CD14-positive monocyte (primary cell): Measurements from ENCODE around the gene RAN. TPM values are rescaled to one million over a fixed set of nuclear protein-coding genes. Genes with fewer than 3 reads are reported as not detected.
"Not testable (repeated sequence)": the region's sequence is repeated elsewhere in the genome, so short reads cannot be mapped to it uniquely, and the experiment has no call there.

Experiments
- DNase-seq, 3 donors: peaks; one replicate each; pipeline ENCODE4 v3.0.0-alpha.2; 2011 to 2022
- H2AFZ ChIP-seq: 2 replicates; pipeline ENCODE4 v1.6.0; 2012; ENCODE audit warnings: mild to moderate bottlenecking, low read depth, low read length, inconsistent platforms; ENCODE audit not compliant: insufficient read depth, poor library complexity, severe bottlenecking
- H3K27ac ChIP-seq, 2 donors: 1 replicate in 1 of 2; 2 replicates in 1 of 2; pipeline ENCODE4 v1.5.1; 2012 to 2013; ENCODE audit warnings: low read length in 2 of 2, control low read depth in 1 of 2, inconsistent platforms in 1 of 2, low read depth in 1 of 2, mild to moderate bottlenecking in 1 of 2
- H3K27me3 ChIP-seq, 2 donors: one replicate each; pipeline versions ENCODE4 v1.6.0 to v1.6.1; 2011 to 2013; ENCODE audit warnings: low read length in 2 of 2; ENCODE audit not compliant: control insufficient read depth in 2 of 2, insufficient read depth in 2 of 2
- H3K36me3 ChIP-seq, 2 donors: replicated peaks in 1 of 2; 1 replicate in 1 of 2; 2 replicates in 1 of 2; pipeline versions ENCODE4 v1.5.1 to v1.6.1; 2012 to 2013; ENCODE audit warnings: low read length in 2 of 2, control low read depth in 1 of 2, inconsistent platforms in 1 of 2, mild to moderate bottlenecking in 1 of 2; ENCODE audit not compliant: insufficient read depth in 2 of 2, control insufficient read depth in 1 of 2
- H3K4me1 ChIP-seq, 2 donors: 1 replicate in 1 of 2; 2 replicates in 1 of 2; pipeline versions ENCODE4 v1.5.1 to v1.6.1; 2012 to 2013; ENCODE audit warnings: low read length in 2 of 2, control low read depth in 1 of 2, inconsistent platforms in 1 of 2, mild to moderate bottlenecking in 1 of 2, moderate library complexity in 1 of 2; ENCODE audit not compliant: insufficient read depth in 2 of 2, control insufficient read depth in 1 of 2
- H3K4me2 ChIP-seq: replicated peaks from 2 replicates; pipeline ENCODE3; 2012; ENCODE audit warnings: low read length, moderate library complexity, mild to moderate bottlenecking; ENCODE audit not compliant: poor library complexity, severe bottlenecking; ENCODE audit errors: extremely low read depth
- H3K4me3 ChIP-seq, 3 experiments: fragments of 200-600 bp in 1 of 3; sonication (generic) in 1 of 3; replicated peaks in 1 of 3; 1 replicate in 2 of 3; 2 replicates in 1 of 3; pipeline ENCODE4 v1.5.1; 2011 to 2013; ENCODE audit warnings: low read length in 3 of 3, mild to moderate bottlenecking in 3 of 3, control low read depth in 2 of 3, low read depth in 2 of 3, inconsistent platforms in 1 of 3, moderate library complexity in 1 of 3
- H3K79me2 ChIP-seq: 2 replicates; pipeline ENCODE4 v1.6.0; 2012; ENCODE audit warnings: mild to moderate bottlenecking, control low read depth, inconsistent platforms, low read length, moderate library complexity; ENCODE audit not compliant: insufficient read depth
- H3K9ac ChIP-seq: 2 replicates; pipeline ENCODE4 v1.6.0; 2017; ENCODE audit warnings: low read length, mild to moderate bottlenecking; ENCODE audit not compliant: insufficient read depth, poor library complexity, severe bottlenecking
- H3K9me3 ChIP-seq, 2 donors: replicated peaks in 1 of 2; 1 replicate in 1 of 2; 2 replicates in 1 of 2; pipeline versions ENCODE4 v1.5.1 to v1.6.1; 2012 to 2013; ENCODE audit warnings: low read length in 2 of 2, control low read depth in 1 of 2; ENCODE audit not compliant: control insufficient read depth in 1 of 2, insufficient read depth in 1 of 2
- H4K20me1 ChIP-seq: 2 replicates; pipeline ENCODE4 v1.6.0; 2012; ENCODE audit warnings: mild to moderate bottlenecking, low read length, control low read depth, moderate library complexity; ENCODE audit not compliant: insufficient read depth
- H3K27ac Mint-ChIP-seq, 7 donors: one replicate each; pipeline ENCODE4 v1.8.0; 2020; ENCODE audit warnings: mild to moderate bottlenecking in 7 of 7, mixed read lengths in 7 of 7, moderate library complexity in 6 of 7, inconsistent platforms in 2 of 7
- H3K27me3 Mint-ChIP-seq, 3 donors: one replicate each; pipeline ENCODE4 v1.8.0; 2021 to 2022; ENCODE audit warnings: low read depth in 3 of 3, mild to moderate bottlenecking in 3 of 3, mixed read lengths in 3 of 3, moderate library complexity in 3 of 3, inconsistent platforms in 1 of 3
- H3K36me3 Mint-ChIP-seq, 2 donors: one replicate each; pipeline ENCODE4 v1.8.0; 2020; ENCODE audit warnings: mixed read lengths in 2 of 2, inconsistent platforms in 1 of 2, mild to moderate bottlenecking in 1 of 2
- H3K4me1 Mint-ChIP-seq: one replicate; pipeline ENCODE4 v1.8.0; 2020; ENCODE audit warnings: mild to moderate bottlenecking, mixed read lengths
- H3K4me3 Mint-ChIP-seq, 2 donors: one replicate each; pipeline ENCODE4 v1.8.0; 2020; ENCODE audit warnings: mild to moderate bottlenecking in 2 of 2, mixed read lengths in 2 of 2, moderate library complexity in 1 of 2
- H3K9me3 Mint-ChIP-seq, 7 donors: one replicate each; pipeline ENCODE4 v1.8.0; 2020 to 2022; ENCODE audit warnings: mixed read lengths in 7 of 7, mild to moderate bottlenecking in 6 of 7, moderate library complexity in 6 of 7, inconsistent platforms in 2 of 7
- CTCF ChIP-seq: fragments of 200-600 bp; IDR thresholded peaks from one replicate; pipeline ENCODE4 v1.8.0; 2022; ENCODE audit warnings: antibody characterized with exemption, mild to moderate bottlenecking
- WGBS: methylation state at CpG from one replicate; pipeline ENCODE4 v1.1.5; 2013; ENCODE audit warnings: missing lambda C conversion rate; ENCODE audit not compliant: insufficient coverage; 5-methylcytosine and 5-hydroxymethylcytosine counted together
- intact Hi-C, 2 donors: fragments of 100-400 bp; cut with micrococcal nuclease; formaldehyde crosslinking; loops; one replicate each; pipeline versions ENCODE4 v1.15.0 to v1.15.1; 2023
- polyA plus RNA-seq, 3 donors: library from polyadenylated mRNA; depleted of rRNA in 1 of 3; unstranded in 2 of 3; stranded (reverse) in 1 of 3; fragments of 300-500 nt in 2 of 3; fragments of >200 nt in 1 of 3; fragmentation: Illumina TruSeq in 2 of 3; gene quantifications; 1 replicate in 2 of 3; 2 replicates in 1 of 3; pipeline ENCODE4 v1.2.3, GENCODE V29; 2012 to 2021

The RAN gene
- polyA plus RNA-seq, 3 donors, result 197 to 443 (median 366) TPM

- H4K20me1 ChIP-seq, result no peaks in the 10 kb centered on the region
- no CpG with 5 or more reads among the region's 2 CpGs for WGBS
Measured at GRCh38 chr12:130904064-130904463, 32.2 kb downstream of the RAN start.

GRCh38 chr12:130904936-130905455 lies 33.1 kb downstream of the RAN start:
- H3K4me3 Mint-ChIP-seq, result not testable (repeated sequence)

More at GRCh38 chr12:130904064-130904463, 32.2 kb downstream of the RAN start:
- Mint-ChIP-seq H3K4me3 (no peak overlapping the region), H3K36me3 (no peaks in the 10 kb centered on the region), H3K27me3 (peaks cover 10 to 12% (median 12%) of the 10 kb centered on the region in 3 donors), H3K9me3 (peaks cover 0 to 6% (median 0%) of the 10 kb centered on the region in 7 donors), H3K4me1 (no peaks in the 10 kb centered on the region), H3K27ac (no peak overlapping the region)
- H3K36me3 ChIP-seq, result no peaks in the 10 kb centered on the region
- no peak for DNase-seq
- TF ChIP-seq CTCF, result no peak
- no peaks in the 10 kb centered on the region for H3K79me2 ChIP-seq
- no peak overlapping the region for H3K27ac ChIP-seq
- no peaks in the 10 kb centered on the region for H3K9me3 ChIP-seq
- H3K4me2 ChIP-seq, result no peak overlapping the region
- H3K4me3 ChIP-seq, result no peak overlapping the region
- intact Hi-C loops, result no loop called here
- no peak overlapping the region for H3K9ac ChIP-seq
- no peaks in the 10 kb centered on the region for H3K4me1 ChIP-seq
- no peaks in the 10 kb centered on the region for H3K27me3 ChIP-seq
- H2AFZ ChIP-seq, result no peak overlapping the region

More at GRCh38 chr12:130904936-130905455, 33.1 kb downstream of the RAN start:
- H2AFZ ChIP-seq, H3K9me3 ChIP-seq, H3K27me3 ChIP-seq, H3K9ac ChIP-seq, H3K9me3 Mint-ChIP-seq, H3K36me3 ChIP-seq, H3K27ac ChIP-seq, H3K27ac Mint-ChIP-seq, H3K4me1 ChIP-seq, H3K4me1 Mint-ChIP-seq, H4K20me1 ChIP-seq, H3K36me3 Mint-ChIP-seq, H3K4me2 ChIP-seq, intact Hi-C loops, H3K4me3 ChIP-seq, H3K79me2 ChIP-seq, DNase-seq: not testable (repeated sequence)
- H3K27me3 Mint-ChIP-seq, result peaks cover 9 to 13% (median 11%) of the 10 kb centered on the region in 3 donors
- 95% methylated on average over 14 of the region's 31 CpGs for WGBS
